ENCODE measurements around the gene MGRN1.
A peak's percentile ranks its signal among the peaks of the same experiment; 100 is the strongest.

MGRN1 gene

DNA sequence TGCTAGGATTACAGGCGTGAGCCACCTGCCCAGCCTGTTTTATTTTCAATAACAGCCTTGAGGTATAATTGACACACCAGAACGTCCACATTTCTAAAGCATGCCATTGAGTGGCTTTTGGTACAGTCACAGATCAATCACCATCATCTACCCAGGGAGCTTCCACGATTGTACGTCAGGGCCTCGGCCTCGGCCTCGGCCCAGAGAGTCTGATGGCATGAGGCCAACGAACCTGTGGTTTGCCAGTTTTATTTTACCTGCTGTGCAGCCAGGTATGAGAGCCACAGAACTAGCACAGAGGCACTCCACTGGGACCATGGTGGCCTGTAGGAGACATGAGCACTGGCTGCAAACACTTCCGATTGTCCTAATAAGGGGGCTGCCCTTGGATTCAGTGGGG lies 18.3 kb upstream of the MGRN1 start:
- no peak for DNase-seq

DNA sequence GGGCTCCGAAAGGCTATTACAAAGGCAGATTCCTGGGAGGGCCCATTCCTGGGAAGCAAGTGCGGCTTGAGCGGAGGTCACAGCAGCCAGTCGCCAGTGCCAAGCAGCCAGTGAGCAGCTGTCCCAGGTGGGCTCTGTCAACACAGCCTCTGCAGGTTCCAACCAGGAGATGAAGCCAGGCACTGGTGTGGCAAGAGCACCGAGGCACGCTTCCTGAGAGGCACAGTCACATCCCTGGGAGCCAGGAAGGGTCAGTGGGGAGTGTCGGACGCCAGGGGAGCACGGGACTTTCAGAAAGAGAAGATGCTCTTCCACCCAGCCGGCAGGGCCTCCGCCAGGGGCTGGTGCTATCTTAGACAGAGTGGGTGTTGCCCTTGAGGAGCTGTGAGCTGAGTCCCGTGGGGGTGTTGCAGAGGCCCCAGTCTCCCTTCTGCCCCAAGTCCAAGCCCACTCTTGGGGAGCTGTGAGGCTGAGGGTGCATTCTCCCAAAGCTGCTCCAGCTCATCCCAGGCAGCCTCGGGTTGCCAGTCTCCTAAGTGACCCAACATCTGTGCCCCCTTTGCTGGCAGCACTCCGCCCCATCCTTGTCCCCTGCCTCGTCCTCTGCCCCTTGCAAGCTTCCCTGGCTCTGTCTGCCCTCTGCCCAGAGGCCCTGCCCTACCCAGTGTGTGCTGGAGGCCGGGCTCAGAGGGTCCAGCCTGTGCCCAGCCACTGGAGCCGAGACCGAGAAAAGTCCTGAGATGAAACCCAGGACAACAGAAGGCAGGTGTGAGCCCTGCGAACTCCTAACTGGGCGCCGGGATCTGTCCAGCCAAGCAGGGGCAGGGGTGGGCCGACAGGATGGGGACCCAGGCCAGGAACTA lies 16.6 kb upstream of the MGRN1 start:
- DNase-seq, result no peak

DNA sequence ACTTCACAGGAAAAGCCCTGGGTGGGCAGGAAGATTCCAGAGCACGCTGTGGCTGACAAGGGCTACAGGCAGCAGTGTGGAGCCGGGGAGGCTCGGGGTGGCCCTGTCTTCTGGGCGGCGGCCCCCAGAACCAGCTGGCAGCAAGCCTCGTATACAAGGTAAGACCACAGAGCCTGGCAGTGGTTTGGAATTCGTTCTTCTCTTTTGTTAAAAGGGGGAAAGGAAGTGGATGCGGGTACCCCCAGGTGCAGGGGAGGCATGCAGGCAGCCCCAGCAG lies 16.0 kb upstream of the MGRN1 start:
- DNase-seq, result no peak

DNA sequence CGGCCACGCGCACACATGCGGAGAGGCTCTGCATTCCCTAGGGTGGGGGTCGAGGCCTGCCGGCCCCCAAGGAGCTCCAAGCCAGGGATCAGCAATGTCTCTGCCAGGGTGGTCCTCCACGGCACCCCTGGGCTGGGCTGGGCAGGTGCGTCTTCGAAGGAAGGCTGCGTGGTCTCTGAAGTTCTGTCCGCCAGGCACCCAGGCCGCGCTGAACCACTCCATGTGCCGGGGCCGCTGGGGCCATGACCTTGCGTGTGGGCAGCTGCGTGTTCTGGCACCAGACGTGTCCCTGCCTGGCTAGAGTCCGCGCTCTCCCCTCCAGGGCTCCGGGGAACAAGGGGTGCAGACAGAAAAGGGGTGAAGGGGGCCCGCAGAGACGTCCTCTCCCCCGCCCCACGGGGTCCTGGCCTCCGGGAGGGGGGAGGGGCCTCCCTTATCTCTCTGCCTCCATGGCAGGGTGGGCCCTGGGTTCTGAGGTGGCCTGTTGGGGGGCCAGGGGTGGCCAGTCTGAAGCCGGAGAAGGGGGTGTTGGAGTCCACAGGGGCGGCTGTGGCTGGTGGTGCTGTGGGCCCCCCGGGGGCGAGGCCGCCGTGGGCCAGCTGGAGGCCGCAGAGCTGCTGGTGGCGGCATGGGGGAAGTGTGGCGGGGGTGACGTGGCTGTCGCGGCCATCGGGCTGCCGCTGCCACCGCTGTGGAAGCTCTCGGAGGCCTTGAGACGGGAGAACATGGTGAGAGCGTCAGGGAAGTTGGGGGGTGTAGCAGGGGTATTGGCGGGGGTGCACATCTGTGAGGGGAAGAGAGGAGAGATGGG lies 15.2 kb upstream of the MGRN1 start:
- DNase-seq, result no peak

DNA sequence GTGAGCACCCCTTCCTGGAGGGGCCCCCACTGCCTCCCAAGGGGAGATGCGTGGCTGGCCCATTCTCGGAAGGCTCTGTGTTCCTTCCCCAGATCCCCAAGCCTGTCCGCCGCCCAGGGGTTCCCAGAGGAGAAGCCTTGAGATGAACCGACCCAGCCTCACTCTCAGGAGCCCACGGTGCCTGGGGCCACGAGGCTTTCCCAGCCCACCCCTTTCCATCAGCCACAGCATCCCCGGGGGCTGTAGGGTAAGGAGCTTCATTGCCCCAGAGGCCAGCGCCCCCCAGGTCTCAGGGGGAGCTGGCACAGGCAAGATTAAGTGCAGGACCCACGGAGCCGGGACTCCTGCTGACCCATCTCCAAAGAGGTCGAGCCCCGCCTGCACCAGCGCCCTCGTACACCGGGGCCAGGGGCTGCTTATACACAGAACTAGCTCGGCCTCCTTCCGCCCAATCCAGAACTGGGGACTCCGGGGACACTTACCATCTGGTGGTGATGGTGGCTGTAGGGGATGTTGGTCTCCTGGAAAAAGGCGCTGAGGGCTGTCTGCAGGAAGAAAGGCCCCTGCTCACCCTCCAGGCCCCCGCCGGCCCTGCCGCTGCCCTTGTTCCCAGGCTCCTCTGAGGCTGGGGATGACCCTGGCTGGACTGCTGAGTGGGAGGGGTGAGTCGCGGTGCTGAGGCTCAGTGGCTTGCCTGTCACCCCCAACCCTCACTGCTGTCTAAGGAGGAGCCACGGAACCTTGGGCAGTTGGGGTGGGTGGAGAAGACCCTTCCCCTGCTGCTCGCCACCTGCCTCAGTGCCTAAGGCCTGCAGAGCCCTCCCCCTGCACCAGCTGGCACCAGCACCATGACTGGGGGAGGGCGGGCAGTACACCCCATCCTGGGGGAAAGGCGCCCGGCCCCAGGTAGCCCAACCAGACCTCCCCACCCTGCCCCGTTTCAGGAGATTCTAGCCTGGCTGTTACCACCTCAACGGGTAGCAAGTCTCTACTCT lies 14.3 kb upstream of the MGRN1 start:
- no peak for DNase-seq

DNA sequence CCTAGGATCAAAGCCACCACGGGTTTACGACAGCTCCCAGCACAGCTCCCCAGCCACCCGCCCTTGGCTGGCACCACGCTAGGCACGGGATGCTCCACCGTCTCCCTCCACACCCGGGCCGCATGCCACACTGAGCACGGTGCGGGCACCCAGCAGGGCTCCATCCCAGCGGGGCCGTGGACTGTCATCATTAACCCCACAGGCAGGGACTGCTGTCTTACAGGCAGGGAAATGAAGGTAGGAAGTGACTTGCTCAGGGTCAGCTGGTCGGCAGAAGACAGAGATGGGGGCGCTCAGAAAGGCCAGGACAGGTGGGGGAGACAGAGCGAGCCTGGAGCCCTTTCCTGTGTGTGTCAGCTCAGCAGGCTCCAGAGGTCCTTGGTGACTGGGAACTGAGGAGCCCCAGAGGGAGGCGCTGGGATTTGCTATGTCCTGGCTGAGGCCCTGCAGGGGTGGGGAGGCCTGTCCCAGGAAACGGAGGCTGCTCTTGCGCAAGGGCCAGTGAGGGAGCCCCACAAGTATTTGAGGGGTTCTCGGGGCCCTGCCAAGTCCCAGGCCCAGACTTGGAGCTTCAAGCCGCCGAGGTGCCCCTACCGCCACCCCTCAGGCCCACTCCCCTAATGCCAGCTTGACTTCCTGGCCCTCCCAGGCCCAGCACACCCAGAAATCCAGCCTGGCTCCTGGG lies 13.1 kb upstream of the MGRN1 start:
- DNase-seq, result no peak

DNA sequence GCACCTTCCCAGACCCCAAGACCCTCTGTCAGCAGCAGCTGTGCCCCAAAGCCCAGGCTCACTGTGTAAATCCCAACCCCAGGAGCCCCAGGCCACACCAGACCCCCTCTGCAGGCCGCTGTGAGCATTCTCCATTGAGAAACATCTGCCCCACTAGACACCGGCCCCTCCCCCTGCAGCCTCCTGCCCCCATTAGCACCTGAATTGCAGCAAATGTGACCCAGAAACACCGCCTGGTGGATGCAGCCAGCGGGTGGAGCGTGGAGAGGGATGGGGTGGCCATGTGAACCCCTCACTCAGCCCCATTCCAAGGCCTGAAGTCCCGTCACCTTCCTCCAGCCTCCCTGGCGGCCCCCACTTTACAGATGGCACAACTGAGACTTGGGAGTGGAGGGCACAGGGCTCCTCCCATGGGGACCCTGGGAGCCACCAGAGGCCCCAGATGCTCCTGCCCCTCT lies 12.1 kb upstream of the MGRN1 start:
- DNase-seq, result no peak

DNA sequence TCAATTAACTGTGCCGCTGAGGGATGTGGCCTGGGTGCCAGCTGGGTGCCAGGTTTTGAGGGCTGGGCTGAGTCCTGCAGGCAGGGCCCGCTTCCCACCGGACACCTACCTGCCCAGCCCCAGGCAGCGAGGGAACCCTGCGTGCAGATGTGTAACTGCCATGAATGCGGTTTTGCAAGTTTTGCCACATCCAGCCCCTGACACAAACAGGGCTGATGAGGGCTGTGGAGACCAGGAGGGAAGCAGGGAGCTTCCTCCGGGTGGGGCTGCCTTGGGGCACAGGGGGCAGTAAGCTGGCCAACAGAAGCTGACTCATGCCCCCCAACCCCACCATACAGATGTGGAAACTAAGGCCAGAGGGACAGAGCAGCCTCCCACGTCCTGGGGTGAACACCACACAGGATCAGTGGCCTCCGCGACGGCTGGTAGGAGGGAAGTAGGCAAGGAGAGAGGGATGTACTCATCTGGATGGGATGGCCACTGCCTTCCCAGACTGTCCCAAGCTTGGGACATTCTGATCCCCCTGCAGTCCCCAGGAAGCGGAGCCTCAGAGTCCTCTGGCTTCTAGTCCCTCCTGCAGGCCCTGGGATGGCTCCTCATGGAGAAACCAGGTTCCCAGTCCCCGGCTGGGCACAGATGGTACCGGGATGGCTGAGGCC lies 11.5 kb upstream of the MGRN1 start:
- no peak for DNase-seq

DNA sequence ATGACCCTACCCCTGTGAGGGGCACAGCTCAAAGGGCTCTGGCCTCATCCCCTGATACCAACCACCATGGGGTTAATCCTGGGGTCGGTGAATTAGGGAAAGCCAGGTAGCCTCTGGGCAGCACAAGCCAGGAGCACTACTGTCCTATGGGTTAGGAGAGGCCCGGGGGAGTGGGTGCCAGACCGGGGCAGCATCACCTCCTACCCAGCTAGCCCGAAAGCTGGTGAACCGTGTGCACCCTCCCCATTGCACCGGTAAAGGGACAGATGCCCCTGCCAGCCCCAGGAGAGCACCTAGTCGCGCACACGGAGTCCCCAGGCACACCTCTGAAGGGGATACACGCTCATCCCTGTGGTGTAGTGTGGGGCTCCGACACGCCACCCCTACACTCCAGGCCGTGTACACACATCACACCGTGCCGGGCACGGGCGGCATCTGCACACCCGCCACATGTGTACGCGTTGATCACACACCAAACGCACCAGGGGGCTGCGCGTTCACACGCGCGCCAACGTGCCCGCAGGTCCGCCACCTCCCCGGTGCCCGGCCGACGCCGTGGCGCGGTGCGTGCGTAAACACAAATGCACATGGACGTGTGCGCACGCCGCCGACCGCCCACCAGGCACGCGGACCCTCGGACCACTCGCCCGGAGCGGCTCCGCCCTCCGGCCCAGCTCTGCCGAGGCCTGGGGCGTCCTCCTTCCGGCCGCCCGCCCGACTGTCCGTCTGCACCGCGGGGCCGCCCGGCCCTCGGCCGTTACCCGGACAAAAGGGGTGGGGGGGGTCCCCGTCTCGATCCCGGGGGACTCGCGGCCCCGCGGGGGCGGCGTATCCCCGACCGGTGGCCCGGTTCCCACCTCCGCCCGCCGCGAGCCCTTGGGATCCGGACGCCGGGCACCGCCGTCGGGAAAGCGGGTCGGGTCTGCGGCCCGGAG lies 10.7 kb upstream of the MGRN1 start:
- DNase-seq, result no peak

DNA sequence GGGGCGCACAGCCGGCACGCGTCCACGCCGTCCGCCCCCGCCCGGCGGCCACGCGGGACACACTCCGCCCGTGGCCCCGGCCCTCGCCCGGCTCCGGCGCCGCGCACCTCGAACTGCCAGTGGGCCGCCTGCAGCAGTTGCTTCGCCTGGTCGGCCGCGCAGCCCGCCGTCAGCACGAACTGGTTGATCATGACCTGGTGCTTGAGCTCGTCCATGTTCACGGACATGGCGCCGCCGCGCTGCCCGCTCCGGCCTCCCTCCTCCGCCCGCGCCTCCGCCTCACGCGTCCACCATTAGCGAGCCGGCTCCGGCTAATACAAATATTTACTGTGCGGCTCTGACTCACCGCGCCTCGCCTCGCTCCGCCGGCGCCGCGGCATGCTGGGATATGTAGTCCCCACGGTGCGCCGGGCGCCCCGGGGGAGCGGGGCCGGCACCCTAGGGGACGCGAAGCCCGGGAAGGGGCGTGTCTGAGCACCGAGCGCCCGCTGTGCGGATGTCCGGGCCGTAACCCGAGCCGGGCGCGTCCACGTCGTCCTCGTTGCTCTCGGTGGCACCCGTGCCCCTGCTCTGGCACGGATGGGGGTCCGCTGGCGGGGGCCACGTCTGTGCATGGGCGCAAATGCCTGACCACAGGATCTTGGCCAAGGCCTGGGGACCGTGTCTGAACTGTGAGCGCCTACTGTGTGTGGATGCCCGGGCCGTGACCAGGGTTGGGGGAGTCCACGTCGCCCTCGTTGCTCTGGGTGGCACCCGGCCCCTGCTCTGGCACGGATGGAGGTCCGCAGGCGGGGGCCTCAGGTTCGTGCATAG lies 9.8 kb upstream of the MGRN1 start, which contains the start of gene UBALD1:
TSS of gene UBALD1 (minus strand) at position 318 of the 813 bp plus-strand sequence. CDS start at position 227, 91 bp downstream.
- peak; percentile 62 for DNase-seq

DNA sequence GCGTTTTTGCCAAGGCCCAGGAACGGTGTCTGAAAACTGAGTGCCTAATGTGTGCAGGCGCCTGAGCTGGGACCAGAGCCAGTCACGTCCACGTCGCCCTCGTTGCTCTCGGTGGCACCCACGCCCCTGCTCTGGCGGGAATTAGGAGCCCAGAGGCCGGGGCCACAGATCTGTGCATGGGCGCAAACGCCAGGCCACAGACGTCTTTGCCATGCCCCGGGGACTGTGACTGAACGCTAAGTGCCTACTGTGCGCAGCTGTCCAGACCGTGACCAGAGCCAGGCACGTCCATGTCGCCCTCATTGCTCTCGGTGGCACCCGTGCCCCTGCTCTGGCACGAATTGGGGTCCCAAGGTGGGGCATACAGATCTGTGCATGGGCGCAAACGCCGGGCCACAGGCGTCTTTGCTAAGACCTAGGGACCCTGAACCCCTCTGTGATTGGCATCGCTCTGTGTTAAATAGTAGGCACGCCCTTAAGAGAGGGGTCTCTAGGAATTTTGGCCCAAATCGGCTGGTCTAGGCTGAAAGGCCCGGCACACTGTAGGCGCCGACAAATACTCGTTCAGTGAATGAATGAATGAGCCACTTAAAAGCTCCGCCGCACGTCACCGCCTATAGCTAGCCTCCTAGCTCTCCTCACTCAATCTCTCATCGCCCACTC lies 9.1 kb upstream of the MGRN1 start:
- DNase-seq, result no peak

DNA sequence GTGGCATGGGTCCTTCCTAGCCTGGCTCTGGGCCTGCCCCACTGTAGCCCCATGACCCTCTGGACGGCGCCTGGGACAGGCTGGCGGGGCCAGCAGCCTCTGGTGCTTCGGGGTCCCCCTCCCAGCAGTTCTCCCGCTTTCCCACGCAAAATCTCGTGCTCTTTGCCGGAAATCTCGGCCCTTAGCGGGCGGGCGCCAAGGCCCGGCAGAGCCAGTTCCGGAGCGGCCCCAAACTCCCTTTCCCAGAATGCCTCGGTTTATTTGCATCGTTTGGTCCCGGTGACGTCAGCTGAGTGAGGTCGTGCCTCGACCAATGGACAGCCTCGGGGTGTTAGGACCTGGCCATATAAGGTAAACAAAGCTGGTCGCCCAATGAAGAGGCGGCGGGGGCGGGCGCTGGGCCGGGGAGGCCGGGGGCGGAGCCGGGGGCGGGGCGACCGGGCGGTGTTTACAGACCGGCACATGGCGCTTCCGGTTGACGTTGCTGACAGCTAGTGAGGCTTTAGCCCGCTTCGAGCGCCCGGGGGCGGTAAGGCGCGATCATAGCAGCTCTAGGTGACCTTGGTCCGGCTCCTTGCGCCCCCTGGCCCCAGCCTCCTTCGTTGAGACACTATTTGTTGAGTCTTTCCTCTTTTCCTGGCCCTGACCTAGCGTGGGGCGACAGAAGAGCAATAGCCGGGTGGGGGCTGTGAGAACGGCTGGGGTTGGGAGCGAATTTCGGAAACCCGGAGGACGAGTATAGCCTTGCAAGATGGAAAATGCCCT lies 8.4 kb upstream of the MGRN1 start:
- DNase-seq, result peak; percentile 94

DNA sequence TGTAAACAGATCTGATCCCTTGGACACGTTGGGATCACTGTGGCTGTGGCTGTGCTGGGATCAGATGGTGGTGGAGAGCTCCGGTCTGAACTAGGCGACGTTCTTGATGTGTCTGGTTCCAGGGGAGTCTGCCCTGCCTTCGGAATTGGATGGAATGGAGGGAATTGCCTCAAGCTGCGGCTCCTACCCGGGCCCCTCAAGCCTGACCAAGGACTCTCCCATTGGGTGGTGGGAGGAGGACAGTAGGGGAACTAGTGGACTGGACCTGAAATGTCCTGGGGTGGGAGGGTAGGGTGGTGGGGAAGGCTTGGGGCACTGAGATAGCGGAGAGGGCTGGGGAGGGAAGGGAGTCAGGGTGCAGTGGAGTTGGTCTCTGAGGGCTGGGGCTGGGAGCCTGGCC lies 6.7 kb upstream of the MGRN1 start:
- DNase-seq, result no peak

DNA sequence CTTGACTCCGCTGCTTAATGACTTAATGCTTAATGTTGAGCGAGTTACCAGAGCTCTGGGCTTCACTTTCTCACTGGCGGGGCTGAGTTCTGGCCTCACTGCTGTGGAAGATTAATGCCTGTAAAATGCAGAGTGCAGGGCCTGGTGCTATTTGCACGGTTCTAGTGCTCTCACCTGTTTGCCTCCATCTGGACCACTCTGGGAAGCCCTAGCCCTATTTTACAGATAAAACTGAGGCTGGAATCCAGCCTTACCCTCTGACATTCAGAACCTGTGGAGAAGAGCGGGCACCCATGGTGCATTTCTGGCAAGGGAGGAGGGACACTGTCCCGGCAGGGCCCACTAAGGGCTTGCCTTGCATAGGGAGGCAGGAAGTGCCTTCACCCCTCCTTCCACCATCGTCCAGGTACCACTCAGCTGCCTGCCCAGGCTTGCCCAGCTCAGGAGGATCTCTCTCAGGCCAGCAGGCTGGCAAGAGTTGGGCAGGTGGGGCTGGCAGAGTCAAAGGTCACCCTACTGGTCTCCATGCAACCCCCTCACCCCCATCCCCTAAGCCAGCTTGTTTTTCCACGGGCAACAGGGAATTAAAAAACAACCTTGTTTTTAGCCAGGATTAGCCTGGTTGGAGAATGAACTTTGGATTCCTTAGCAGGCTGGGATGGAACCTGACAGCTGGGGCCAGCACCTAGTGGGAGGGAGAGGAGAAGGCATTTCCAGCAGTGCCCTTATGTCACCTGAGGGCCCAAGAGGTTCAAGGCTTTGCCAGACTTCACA lies 5.8 kb upstream of the MGRN1 start:
- DNase-seq, result no peak

DNA sequence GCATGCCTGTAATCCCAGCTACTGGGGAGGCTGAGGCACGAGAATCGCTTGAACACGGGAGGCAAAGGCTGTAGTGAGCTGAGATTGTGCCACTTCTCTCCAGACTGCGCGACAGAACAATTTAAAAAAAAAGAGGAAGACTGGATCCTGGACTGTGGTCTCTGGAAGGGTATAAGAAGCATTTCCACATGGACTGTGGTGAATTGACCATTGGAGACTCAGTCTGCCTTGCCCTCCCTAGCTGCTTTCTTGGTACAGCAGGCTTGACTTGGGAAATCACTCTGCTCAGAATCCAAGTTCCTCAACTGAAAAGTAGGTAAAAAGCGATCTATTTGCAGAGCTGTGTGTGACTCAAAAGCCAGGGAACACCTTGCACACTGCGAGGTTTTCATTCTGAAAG lies 1.0 kb upstream of the MGRN1 start:
- DNase-seq, result no peak

DNA sequence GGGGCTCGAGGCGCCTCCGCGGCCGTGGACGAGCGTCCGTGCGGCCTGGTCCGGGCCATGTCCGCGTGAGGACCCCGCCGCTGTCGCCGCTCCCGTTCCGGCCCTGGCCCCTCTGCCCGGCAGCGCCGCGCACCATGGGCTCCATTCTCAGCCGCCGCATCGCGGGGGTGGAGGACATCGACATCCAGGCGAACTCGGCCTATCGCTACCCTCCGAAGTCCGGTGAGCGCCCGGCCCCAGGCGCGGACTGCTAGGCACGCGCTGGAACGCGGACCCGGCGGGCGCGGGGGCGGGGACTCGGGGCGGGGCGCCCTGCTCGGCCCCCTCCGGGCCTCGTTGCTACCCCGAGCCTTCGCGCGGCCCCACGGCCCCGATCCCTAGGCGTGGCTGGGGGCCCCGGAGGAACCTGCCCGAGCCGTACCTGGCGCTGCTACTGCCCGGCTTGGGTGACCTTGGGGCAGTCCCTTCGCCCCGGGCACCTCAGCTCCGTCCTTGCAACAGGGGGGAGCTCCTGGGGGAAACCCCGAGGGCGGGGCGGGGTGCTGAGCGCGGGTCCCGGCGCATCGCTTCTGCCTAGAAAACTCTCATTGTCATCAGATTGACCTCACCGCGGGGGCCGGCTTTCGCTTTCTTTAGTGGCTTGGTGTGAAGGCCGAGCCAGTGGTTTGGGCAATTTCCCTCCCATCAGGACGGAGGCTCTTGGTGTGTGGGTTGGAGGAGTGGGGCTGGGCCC lies 367 bp downstream of the MGRN1 start:
- no peak for DNase-seq
